ENCODE data around the gene L3MBTL4.
A peak's percentile ranks its signal among the peaks of the same experiment; 100 is the strongest.

The L3MBTL4 gene

GRCh38 chr18:5942591-5942990 lies 472.1 kb downstream of the L3MBTL4 start:
- DNase-seq = no peak

- DNase-seq = no peak
These were observed 472.8 kb downstream of the L3MBTL4 start for GRCh38 chr18:5941890-5942289.

- no peak for DNase-seq
These were observed 474.7 kb downstream of the L3MBTL4 start for GRCh38 chr18:5939801-5940667.

GRCh38 chr18:5937795-5938194 lies 476.9 kb downstream of the L3MBTL4 start:
- DNase-seq = no peak

GRCh38 chr18:5937121-5937520 lies 477.6 kb downstream of the L3MBTL4 start:
- no peak for DNase-seq

GRCh38 chr18:5930789-5931188 lies 483.9 kb downstream of the L3MBTL4 start:
- no peak for DNase-seq

- peak; percentile 24 for DNase-seq
These were observed 496.4 kb downstream of the L3MBTL4 start for GRCh38 chr18:5918205-5918858.

GRCh38 chr18:5914951-5915350 lies 499.8 kb downstream of the L3MBTL4 start:
- DNase-seq = no peak

- DNase-seq = no peak
These were observed 500.7 kb downstream of the L3MBTL4 start for GRCh38 chr18:5914016-5914415.

GRCh38 chr18:5912566-5912965 lies 502.1 kb downstream of the L3MBTL4 start:
- no peak for DNase-seq

- no peak for DNase-seq
These were observed 505.6 kb downstream of the L3MBTL4 start for GRCh38 chr18:5909125-5909524.

All from DMS79 treated with DMSO at 0.1 percent for 48 hours (cell line).